ENCODE results near the gene PAM.
A peak's percentile ranks its signal among the peaks of the same experiment; 100 is the strongest.

The PAM gene

GRCh38 chr5:102841021-102841420 is 85.9 kb downstream of the PAM start:
- H3K4me1 Mint-ChIP-seq = no peaks in the 10 kb centered on the region
- no peak overlapping the region for H3K4me3 Mint-ChIP-seq
- peaks cover 5% of the 10 kb centered on the region for H3K36me3 Mint-ChIP-seq
- no peaks in the 10 kb centered on the region for H3K27me3 Mint-ChIP-seq
- ATAC-seq = no peak
- H3K9me3 Mint-ChIP-seq = peaks cover 2% of the 10 kb centered on the region
- H3K27ac Mint-ChIP-seq = no peak overlapping the region

- Mint-ChIP-seq H3K36me3 (peaks cover 5% of the 10 kb centered on the region), H3K27ac (no peak overlapping the region), H3K9me3 (peaks cover 8% of the 10 kb centered on the region), H3K4me3 (no peak overlapping the region), H3K4me1 (no peaks in the 10 kb centered on the region), H3K27me3 (no peaks in the 10 kb centered on the region)
- ATAC-seq = no peak
These were observed 88.9 kb downstream of the PAM start for GRCh38 chr5:102843997-102844396.

GRCh38 chr5:102845041-102845440 is 89.9 kb downstream of the PAM start:
- Mint-ChIP-seq H3K4me1 (no peaks in the 10 kb centered on the region), H3K36me3 (peaks cover 5% of the 10 kb centered on the region), H3K27me3 (no peaks in the 10 kb centered on the region), H3K4me3 (no peak overlapping the region), H3K9me3 (peaks cover 8% of the 10 kb centered on the region), H3K27ac (no peak overlapping the region)
- ATAC-seq = no peak

GRCh38 chr5:102850503-102850902 is 95.4 kb downstream of the PAM start:
- Mint-ChIP-seq H3K36me3 (no peaks in the 10 kb centered on the region), H3K9me3 (peaks cover 6% of the 10 kb centered on the region), H3K4me1 (no peaks in the 10 kb centered on the region), H3K27ac (no peak overlapping the region), H3K4me3 (no peak overlapping the region), H3K27me3 (no peaks in the 10 kb centered on the region)
- no peak for ATAC-seq

GRCh38 chr5:102853680-102854079 is 98.6 kb downstream of the PAM start:
- no peak overlapping the region for H3K4me3 Mint-ChIP-seq
- no peaks in the 10 kb centered on the region for H3K27me3 Mint-ChIP-seq
- H3K27ac Mint-ChIP-seq = no peak overlapping the region
- H3K36me3 Mint-ChIP-seq = no peaks in the 10 kb centered on the region
- ATAC-seq = no peak
- peaks cover 4% of the 10 kb centered on the region for H3K9me3 Mint-ChIP-seq
- H3K4me1 Mint-ChIP-seq = no peaks in the 10 kb centered on the region

GRCh38 chr5:102855681-102856388 is 100.7 kb downstream of the PAM start:
- Mint-ChIP-seq H3K27me3 (no peaks in the 10 kb centered on the region), H3K36me3 (no peaks in the 10 kb centered on the region), H3K9me3 (peaks cover 2% of the 10 kb centered on the region), H3K4me3 (no peak overlapping the region), H3K27ac (no peak overlapping the region), H3K4me1 (no peaks in the 10 kb centered on the region)
- ATAC-seq = no peak

GRCh38 chr5:102856389-102856777 is 101.3 kb downstream of the PAM start:
- Mint-ChIP-seq H3K4me3 (no peak overlapping the region), H3K9me3 (peaks cover 2% of the 10 kb centered on the region), H3K27me3 (no peaks in the 10 kb centered on the region), H3K36me3 (no peaks in the 10 kb centered on the region), H3K4me1 (no peaks in the 10 kb centered on the region), H3K27ac (no peak overlapping the region)
- ATAC-seq = no peak

- H3K27ac Mint-ChIP-seq = no peak overlapping the region
- peaks cover 2% of the 10 kb centered on the region for H3K9me3 Mint-ChIP-seq
- no peak overlapping the region for H3K4me3 Mint-ChIP-seq
- no peaks in the 10 kb centered on the region for H3K27me3 Mint-ChIP-seq
- ATAC-seq = no peak
- no peaks in the 10 kb centered on the region for H3K4me1 Mint-ChIP-seq
- H3K36me3 Mint-ChIP-seq = no peaks in the 10 kb centered on the region
These were observed 102.1 kb downstream of the PAM start for GRCh38 chr5:102857076-102857818.

GRCh38 chr5:102858221-102858620 is 103.1 kb downstream of the PAM start:
- H3K9me3 Mint-ChIP-seq = peaks cover 2% of the 10 kb centered on the region
- H3K27me3 Mint-ChIP-seq = no peaks in the 10 kb centered on the region
- no peak overlapping the region for H3K4me3 Mint-ChIP-seq
- no peaks in the 10 kb centered on the region for H3K36me3 Mint-ChIP-seq
- H3K4me1 Mint-ChIP-seq = no peaks in the 10 kb centered on the region
- no peak overlapping the region for H3K27ac Mint-ChIP-seq
- no peak for ATAC-seq

GRCh38 chr5:102858808-102859207 is 103.7 kb downstream of the PAM start:
- H3K27me3 Mint-ChIP-seq = no peaks in the 10 kb centered on the region
- peaks cover 2% of the 10 kb centered on the region for H3K9me3 Mint-ChIP-seq
- no peaks in the 10 kb centered on the region for H3K4me1 Mint-ChIP-seq
- H3K27ac Mint-ChIP-seq = no peak overlapping the region
- no peak overlapping the region for H3K4me3 Mint-ChIP-seq
- H3K36me3 Mint-ChIP-seq = no peaks in the 10 kb centered on the region
- no peak for ATAC-seq

- Mint-ChIP-seq H3K27ac (no peak overlapping the region), H3K27me3 (peaks cover 5% of the 10 kb centered on the region), H3K4me3 (no peak overlapping the region), H3K9me3 (peaks cover 2% of the 10 kb centered on the region), H3K36me3 (no peaks in the 10 kb centered on the region), H3K4me1 (peaks cover 1% of the 10 kb centered on the region)
- peak; percentile 36 for ATAC-seq
These were observed 104.9 kb downstream of the PAM start for GRCh38 chr5:102860035-102860434.

GRCh38 chr5:102863058-102863457 is 108.0 kb downstream of the PAM start:
- Mint-ChIP-seq H3K36me3 (no peaks in the 10 kb centered on the region), H3K4me1 (peaks cover 15% of the 10 kb centered on the region), H3K27ac (no peak overlapping the region), H3K4me3 (no peak overlapping the region), H3K27me3 (peaks cover 18% of the 10 kb centered on the region), H3K9me3 (no peaks in the 10 kb centered on the region)
- ATAC-seq = no peak

GRCh38 chr5:102863764-102864560 is 108.9 kb downstream of the PAM start:
- no peak overlapping the region for H3K27ac Mint-ChIP-seq
- peaks cover 1% of the 10 kb centered on the region for H3K36me3 Mint-ChIP-seq
- H3K9me3 Mint-ChIP-seq = no peaks in the 10 kb centered on the region
- peaks cover 19% of the 10 kb centered on the region for H3K27me3 Mint-ChIP-seq
- H3K4me3 Mint-ChIP-seq = no peak overlapping the region
- no peak for ATAC-seq
- peaks cover 15% of the 10 kb centered on the region for H3K4me1 Mint-ChIP-seq

GRCh38 chr5:102865171-102865509 is 110.0 kb downstream of the PAM start:
- H3K4me1 Mint-ChIP-seq = peaks cover 15% of the 10 kb centered on the region
- H3K27ac Mint-ChIP-seq = no peak overlapping the region
- H3K4me3 Mint-ChIP-seq = peak overlapping the region; percentile 59
- H3K9me3 Mint-ChIP-seq = peaks cover 4% of the 10 kb centered on the region
- H3K27me3 Mint-ChIP-seq = peaks cover 31% of the 10 kb centered on the region
- no peak for ATAC-seq
- H3K36me3 Mint-ChIP-seq = peaks cover 13% of the 10 kb centered on the region

GRCh38 chr5:102865510-102866236 is 110.6 kb downstream of the PAM start:
- peaks cover 4% of the 10 kb centered on the region for H3K9me3 Mint-ChIP-seq
- peak overlapping the region; percentile 59 for H3K4me3 Mint-ChIP-seq
- H3K27me3 Mint-ChIP-seq = peaks cover 32% of the 10 kb centered on the region
- H3K4me1 Mint-ChIP-seq = peaks cover 15% of the 10 kb centered on the region
- peak; percentile 80 for ATAC-seq
- peak overlapping the region; percentile 51 for H3K27ac Mint-ChIP-seq
- peaks cover 13% of the 10 kb centered on the region for H3K36me3 Mint-ChIP-seq
